ENCODE measurements around the gene TRIM32. TPM values are rescaled to one million over a fixed set of nuclear protein-coding genes. Genes with fewer than 3 reads are reported as not detected.

TRIM32 gene
- total RNA-seq, 4 donors from 2014 or later: 12.4 to 35.7 (median 25.4) TPM

DNA sequence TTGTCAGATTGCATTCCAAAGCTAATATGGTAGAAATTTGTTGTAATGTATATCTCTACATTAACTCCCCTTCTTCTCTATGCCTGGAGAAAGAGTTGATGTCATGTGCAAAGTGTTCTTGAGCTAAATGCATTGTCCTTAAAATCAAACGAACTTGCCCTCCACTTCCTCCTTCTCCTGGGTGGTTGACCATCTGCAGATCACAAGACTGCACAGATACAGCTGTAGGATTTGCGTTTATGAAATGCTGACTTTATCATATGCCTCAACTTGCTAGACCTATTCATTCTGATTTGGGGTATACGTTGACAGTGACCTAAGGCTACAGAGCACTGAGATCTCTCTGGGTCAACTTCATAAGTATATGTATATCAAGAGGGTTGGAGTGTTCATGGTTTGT is 8.3 kb downstream of the TRIM32 start:
- H3K9me3 ChIP-seq: no peaks in the 10 kb centered on the region
- H3K4me3 ChIP-seq: no peak overlapping the region
- peaks cover 0 to 5% (median 2%) of the 10 kb centered on the region in 4 donors for H3K4me1 ChIP-seq
- no peaks in the 10 kb centered on the region for H3K27me3 ChIP-seq
- TF ChIP-seq, protein P1, sequence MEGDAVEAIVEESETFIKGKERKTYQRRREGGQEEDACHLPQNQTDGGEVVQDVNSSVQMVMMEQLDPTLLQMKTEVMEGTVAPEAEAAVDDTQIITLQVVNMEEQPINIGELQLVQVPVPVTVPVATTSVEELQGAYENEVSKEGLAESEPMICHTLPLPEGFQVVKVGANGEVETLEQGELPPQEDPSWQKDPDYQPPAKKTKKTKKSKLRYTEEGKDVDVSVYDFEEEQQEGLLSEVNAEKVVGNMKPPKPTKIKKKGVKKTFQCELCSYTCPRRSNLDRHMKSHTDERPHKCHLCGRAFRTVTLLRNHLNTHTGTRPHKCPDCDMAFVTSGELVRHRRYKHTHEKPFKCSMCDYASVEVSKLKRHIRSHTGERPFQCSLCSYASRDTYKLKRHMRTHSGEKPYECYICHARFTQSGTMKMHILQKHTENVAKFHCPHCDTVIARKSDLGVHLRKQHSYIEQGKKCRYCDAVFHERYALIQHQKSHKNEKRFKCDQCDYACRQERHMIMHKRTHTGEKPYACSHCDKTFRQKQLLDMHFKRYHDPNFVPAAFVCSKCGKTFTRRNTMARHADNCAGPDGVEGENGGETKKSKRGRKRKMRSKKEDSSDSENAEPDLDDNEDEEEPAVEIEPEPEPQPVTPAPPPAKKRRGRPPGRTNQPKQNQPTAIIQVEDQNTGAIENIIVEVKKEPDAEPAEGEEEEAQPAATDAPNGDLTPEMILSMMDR (IDR thresholded peaks at IDR 0.05): no peak
- TF ChIP-seq POLR2A (IDR thresholded peaks at IDR 0.05): no peak
- DNase-seq: no peak
- peaks cover 0 to 30% (median 0%) of the 10 kb centered on the region in 3 donors for H3K36me3 ChIP-seq
- no peak overlapping the region for H3K27ac ChIP-seq

DNA sequence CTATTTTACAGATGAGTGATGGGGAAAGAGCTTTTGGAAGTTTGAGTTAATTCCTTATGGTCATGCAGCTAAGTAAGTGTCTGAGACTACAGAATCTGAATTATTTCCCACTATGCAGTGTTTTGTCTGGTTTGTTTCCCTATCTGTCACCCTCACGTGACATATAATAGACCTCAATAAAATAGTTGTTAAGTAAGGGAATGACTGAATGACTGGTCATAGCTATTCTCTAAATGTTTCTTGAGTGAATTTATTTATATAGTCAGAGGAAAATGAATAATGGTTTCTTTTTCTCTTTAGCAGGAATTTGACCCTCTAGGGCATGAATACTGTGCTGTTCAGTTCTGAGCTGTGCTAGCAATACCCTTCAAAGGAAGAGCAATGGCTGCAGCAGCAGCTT is 10.3 kb downstream of the TRIM32 start:
- no peak overlapping the region for H3K27ac ChIP-seq
- H3K9me3 ChIP-seq: no peaks in the 10 kb centered on the region
- no peaks in the 10 kb centered on the region for H3K27me3 ChIP-seq
- no peak for TF ChIP-seq POLR2A (IDR thresholded peaks at IDR 0.05)
- TF ChIP-seq, protein P1 (IDR thresholded peaks at IDR 0.05): no peak
- peaks cover 0 to 2% (median 0%) of the 10 kb centered on the region in 4 donors for H3K4me1 ChIP-seq
- no peak for DNase-seq
- H3K36me3 ChIP-seq: peaks cover 0 to 36% (median 0%) of the 10 kb centered on the region in 3 donors
- H3K4me3 ChIP-seq: no peak overlapping the region

DNA sequence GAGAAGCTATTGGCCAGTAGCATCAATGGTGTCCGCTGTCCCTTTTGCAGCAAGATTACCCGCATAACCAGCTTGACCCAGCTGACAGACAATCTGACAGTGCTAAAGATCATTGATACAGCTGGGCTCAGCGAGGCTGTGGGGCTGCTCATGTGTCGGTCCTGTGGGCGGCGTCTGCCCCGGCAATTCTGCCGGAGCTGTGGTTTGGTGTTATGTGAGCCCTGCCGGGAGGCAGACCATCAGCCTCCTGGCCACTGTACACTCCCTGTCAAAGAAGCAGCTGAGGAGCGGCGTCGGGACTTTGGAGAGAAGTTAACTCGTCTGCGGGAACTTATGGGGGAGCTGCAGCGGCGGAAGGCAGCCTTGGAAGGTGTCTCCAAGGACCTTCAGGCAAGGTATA is 10.8 kb downstream of the TRIM32 start:
- Histone ChIP-seq H3K27me3 (no peaks in the 10 kb centered on the region), H3K4me3 (no peak overlapping the region), H3K27ac (no peak overlapping the region), H3K9me3 (no peaks in the 10 kb centered on the region), H3K4me1 (no peaks in the 10 kb centered on the region), H3K36me3 (peaks cover 0 to 36% (median 0%) of the 10 kb centered on the region in 3 donors)
- no peak for TF ChIP-seq POLR2A (IDR thresholded peaks at IDR 0.05)
- TF ChIP-seq, protein P1 (IDR thresholded peaks at IDR 0.05): no peak
- no peak for DNase-seq

DNA sequence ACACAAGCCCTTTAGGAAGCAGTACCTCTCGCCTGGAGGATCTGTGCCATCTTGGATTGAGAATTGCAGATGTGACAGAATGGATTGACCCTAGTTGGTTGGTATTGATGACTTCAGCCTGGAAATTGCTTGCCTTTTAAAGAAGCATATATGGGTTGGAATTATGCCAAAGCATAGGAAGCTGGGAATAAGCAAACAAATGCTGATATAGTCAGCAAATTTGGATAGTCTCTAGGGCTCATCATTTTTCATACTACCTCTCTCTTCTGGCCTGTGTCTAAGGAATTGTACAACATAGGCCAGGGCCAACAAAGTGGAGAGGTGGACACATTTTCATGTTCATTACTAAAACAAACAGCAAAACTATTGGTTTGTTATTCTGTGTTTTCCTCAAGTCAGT is 13.2 kb downstream of the TRIM32 start:
- Histone ChIP-seq H3K27ac (no peak overlapping the region), H3K4me1 (no peaks in the 10 kb centered on the region), H3K9me3 (no peaks in the 10 kb centered on the region), H3K27me3 (no peaks in the 10 kb centered on the region), H3K4me3 (no peak overlapping the region), H3K36me3 (peaks cover 0 to 36% (median 0%) of the 10 kb centered on the region in 3 donors)
- no peak for DNase-seq
- no peak for TF ChIP-seq POLR2A (IDR thresholded peaks at IDR 0.05)
- TF ChIP-seq, protein P1 (IDR thresholded peaks at IDR 0.05): no peak

DNA sequence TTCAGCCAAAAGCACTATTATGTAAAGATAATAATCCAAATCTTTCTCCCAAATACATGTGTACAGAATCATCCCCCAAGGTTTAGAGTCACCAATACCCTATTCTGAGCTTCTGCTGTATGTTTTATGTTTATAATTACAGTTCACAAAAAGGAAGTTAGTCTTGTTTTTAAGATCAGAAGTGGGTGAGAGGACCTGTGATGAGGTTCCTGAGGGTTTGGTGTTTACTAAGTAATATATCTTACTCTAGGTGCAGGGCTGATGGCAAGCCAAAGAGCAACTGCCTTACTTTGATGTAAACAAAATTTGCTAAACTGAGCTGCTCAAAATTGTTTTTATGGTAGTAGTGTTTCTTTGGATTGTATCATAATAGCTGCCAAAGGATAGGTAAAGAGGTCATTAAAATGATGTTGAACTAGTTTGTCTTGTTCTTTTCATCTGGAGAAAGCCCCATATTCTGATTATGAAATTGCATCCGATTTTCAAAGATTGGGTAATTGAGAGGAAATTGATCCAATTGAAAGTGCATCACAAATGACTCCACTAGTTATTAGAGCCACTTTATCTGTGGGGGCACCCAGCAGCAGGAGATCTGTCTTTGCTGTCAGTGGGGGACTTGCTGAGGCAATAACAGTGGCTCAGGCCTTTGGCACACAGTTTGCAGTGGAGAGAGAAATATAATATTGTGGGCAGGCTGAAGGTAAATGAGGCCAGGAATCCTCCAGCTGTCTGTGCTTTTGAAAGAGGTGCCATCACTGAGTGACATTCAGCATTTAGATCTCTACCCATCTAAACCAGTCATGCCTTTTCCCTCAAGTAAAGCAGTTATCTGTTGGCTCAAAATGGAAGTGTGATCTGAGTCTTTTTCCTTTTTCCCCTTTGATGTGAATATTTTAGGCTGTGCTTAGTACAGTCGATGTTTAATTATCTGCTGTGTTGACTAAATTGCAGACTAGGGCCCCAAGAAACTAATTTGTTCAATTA is 14.1 kb downstream of the TRIM32 start:
- Histone ChIP-seq H3K9me3 (no peaks in the 10 kb centered on the region), H3K4me1 (no peaks in the 10 kb centered on the region), H3K27me3 (no peaks in the 10 kb centered on the region), H3K36me3 (peaks cover 0 to 36% (median 0%) of the 10 kb centered on the region in 3 donors), H3K27ac (no peak overlapping the region), H3K4me3 (no peak overlapping the region)
- DNase-seq: no peak
- TF ChIP-seq POLR2A (IDR thresholded peaks at IDR 0.05): no peak
- TF ChIP-seq, protein P1 (IDR thresholded peaks at IDR 0.05): no peak

Data from Peyer's patch (tissue), 4 donors.